HL-60 (cell line): ENCODE data around the gene SLC25A19.

Experiments used
- DNase-seq, 2 experiments: peaks; one replicate each; pipeline ENCODE4 v3.0.0-alpha.2; 2010 to 2020; ENCODE audit warnings: low read depth in 1 of 2, low spot score in 1 of 2
- H3K27ac ChIP-seq: fragments of 250-450 bp; sonication (Bioruptor Pico); replicated peaks from 2 replicates; pipeline ENCODE4 v1.5.1; 2020; ENCODE audit warnings: mild to moderate bottlenecking, moderate library complexity
- H3K27me3 ChIP-seq: fragments of 250-450 bp; sonication (Bioruptor Pico); 2 replicates; pipeline ENCODE4 v1.5.1; 2021; ENCODE audit warnings: mild to moderate bottlenecking, moderate library complexity; ENCODE audit not compliant: insufficient read depth, poor library complexity, severe bottlenecking
- H3K4me3 ChIP-seq: replicated peaks from 2 replicates; pipeline ENCODE4 v1.5.1; 2011; ENCODE audit warnings: mild to moderate bottlenecking, control low read depth, low read length; ENCODE audit not compliant: insufficient read depth
- CTCF ChIP-seq: IDR thresholded peaks from one replicate; pipeline ENCODE4 v1.5.1; 2011; ENCODE audit warnings: low read length, control low read depth, inconsistent platforms; ENCODE audit not compliant: insufficient read depth
- GABPA ChIP-seq: IDR thresholded peaks from 2 replicates; pipeline ENCODE4 v1.6.1; 2012; ENCODE audit warnings: low read depth
- POLR2AphosphoS5 ChIP-seq: IDR thresholded peaks from 2 replicates; pipeline ENCODE4 v1.6.1; 2012; ENCODE audit warnings: low read depth
- REST ChIP-seq: IDR thresholded peaks from 2 replicates; pipeline ENCODE4 v1.6.1; 2012; ENCODE audit warnings: low read depth; ENCODE audit not compliant: insufficient replicate concordance
- SPI1 ChIP-seq: IDR thresholded peaks from 2 replicates; pipeline ENCODE4 v1.6.1; 2012; ENCODE audit warnings: low read depth, mild to moderate bottlenecking, borderline replicate concordance

SLC25A19 gene

GRCh38 chr17:75321506-75321905, 32.3 kb upstream of the SLC25A19 start:
- H3K27me3 ChIP-seq: no peaks in the 10 kb centered on the region
- no peak overlapping the region for H3K4me3 ChIP-seq
- no peak overlapping the region for H3K27ac ChIP-seq
- DNase-seq: no peak
- TF ChIP-seq GABPA (no peak), REST (no peak), POLR2AphosphoS5 (no peak), SPI1 (no peak), CTCF (no peak)

- Histone ChIP-seq H3K4me3 (no peak overlapping the region), H3K27ac (0 out of 2 replicates have a peak overlapping the region, but pooled peaks have one; percentile 0), H3K27me3 (no peaks in the 10 kb centered on the region)
- no peak for DNase-seq
- TF ChIP-seq GABPA (no peak), POLR2AphosphoS5 (no peak), CTCF (no peak)
Measured at GRCh38 chr17:75319904-75320691, 30.9 kb upstream of the SLC25A19 start.

GRCh38 chr17:75318615-75319222, 29.5 kb upstream of the SLC25A19 start:
- no peaks in the 10 kb centered on the region for H3K27me3 ChIP-seq
- TF ChIP-seq POLR2AphosphoS5: peak; percentile 59
- no peak for TF ChIP-seq SPI1
- no peak for TF ChIP-seq GABPA
- no peak for DNase-seq
- H3K4me3 ChIP-seq: no peak overlapping the region
- H3K27ac ChIP-seq: peak overlapping the region; percentile 19; the same call in 1 of the 2 replicates

GRCh38 chr17:75318211-75318610, 29.0 kb upstream of the SLC25A19 start:
- Histone ChIP-seq H3K27me3 (no peaks in the 10 kb centered on the region), H3K27ac (peak overlapping the region; percentile 19; the same call in 1 of the 2 replicates), H3K4me3 (no peak overlapping the region)
- no peak for DNase-seq
- no peak for TF ChIP-seq REST
- no peak for TF ChIP-seq POLR2AphosphoS5
- TF ChIP-seq GABPA: no peak
- TF ChIP-seq CTCF: no peak
- no peak for TF ChIP-seq SPI1
